WERI-Rb-1 (cell line): ENCODE measurements around the gene AGPAT3.

Source experiments
- DNase-seq: peaks from one replicate; pipeline ENCODE4 v3.0.0-alpha.2; 2020
- H3K27ac ChIP-seq: fragments of 250-450 bp; sonication (Bioruptor Pico); 2 replicates; pipeline ENCODE4 v1.5.1; 2020; ENCODE audit warnings: mild to moderate bottlenecking, moderate library complexity
- H3K27me3 ChIP-seq: fragments of 250-450 bp; sonication (Bioruptor Pico); 2 replicates; pipeline ENCODE4 v1.5.1; 2021; ENCODE audit warnings: mild to moderate bottlenecking, low read depth, moderate library complexity; ENCODE audit not compliant: insufficient read depth, severe bottlenecking
- H3K36me3 ChIP-seq: fragments of 250-450 bp; sonication (Bioruptor Pico); 2 replicates; pipeline ENCODE4 v1.5.1; 2020; ENCODE audit warnings: mild to moderate bottlenecking, moderate library complexity
- H3K4me3 ChIP-seq: 2 replicates; pipeline ENCODE4 v1.5.1; 2011; ENCODE audit warnings: low read depth, mild to moderate bottlenecking, control low read depth, low read length
- H3K9me3 ChIP-seq: fragments of 250-450 bp; sonication (Bioruptor Pico); 2 replicates; pipeline ENCODE4 v1.5.1; 2021; ENCODE audit warnings: mild to moderate bottlenecking, moderate library complexity; ENCODE audit not compliant: severe bottlenecking
- TF ChIP-seq, protein P1 (sequence below): IDR thresholded peaks from 2 replicates; pipeline ENCODE4 v1.5.1; 2011; ENCODE audit warnings: low read depth, mild to moderate bottlenecking, control low read depth, inconsistent platforms, low read length

The AGPAT3 gene

DNA sequence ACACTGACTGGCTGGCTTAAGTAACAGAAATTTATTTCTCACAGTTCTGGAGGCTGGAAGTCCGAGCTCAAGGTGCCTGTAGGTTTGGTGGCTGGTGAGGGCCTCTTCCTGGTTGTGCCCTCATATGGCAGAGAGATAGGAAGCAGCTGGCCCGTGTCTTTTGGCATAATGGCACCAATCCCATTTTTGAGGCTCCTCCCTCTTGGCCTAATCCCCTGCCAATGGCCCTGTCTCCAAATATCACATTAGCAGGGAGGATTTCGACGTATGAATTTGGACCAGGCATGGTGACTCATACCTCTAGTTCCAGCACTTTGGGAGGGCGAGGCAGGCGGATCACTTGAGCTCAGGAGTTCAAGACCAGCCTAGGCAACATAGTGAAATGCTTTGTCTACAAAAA is 37.4 kb downstream of the AGPAT3 start:
- H3K27me3 ChIP-seq = no peaks in the 10 kb centered on the region
- peaks cover 19% of the 10 kb centered on the region for H3K36me3 ChIP-seq
- peaks cover 2% of the 10 kb centered on the region for H3K9me3 ChIP-seq
- DNase-seq = no peak
- H3K4me3 ChIP-seq = no peak overlapping the region
- TF ChIP-seq, protein P1, sequence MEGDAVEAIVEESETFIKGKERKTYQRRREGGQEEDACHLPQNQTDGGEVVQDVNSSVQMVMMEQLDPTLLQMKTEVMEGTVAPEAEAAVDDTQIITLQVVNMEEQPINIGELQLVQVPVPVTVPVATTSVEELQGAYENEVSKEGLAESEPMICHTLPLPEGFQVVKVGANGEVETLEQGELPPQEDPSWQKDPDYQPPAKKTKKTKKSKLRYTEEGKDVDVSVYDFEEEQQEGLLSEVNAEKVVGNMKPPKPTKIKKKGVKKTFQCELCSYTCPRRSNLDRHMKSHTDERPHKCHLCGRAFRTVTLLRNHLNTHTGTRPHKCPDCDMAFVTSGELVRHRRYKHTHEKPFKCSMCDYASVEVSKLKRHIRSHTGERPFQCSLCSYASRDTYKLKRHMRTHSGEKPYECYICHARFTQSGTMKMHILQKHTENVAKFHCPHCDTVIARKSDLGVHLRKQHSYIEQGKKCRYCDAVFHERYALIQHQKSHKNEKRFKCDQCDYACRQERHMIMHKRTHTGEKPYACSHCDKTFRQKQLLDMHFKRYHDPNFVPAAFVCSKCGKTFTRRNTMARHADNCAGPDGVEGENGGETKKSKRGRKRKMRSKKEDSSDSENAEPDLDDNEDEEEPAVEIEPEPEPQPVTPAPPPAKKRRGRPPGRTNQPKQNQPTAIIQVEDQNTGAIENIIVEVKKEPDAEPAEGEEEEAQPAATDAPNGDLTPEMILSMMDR = no peak
- H3K27ac ChIP-seq = no peak overlapping the region

DNA sequence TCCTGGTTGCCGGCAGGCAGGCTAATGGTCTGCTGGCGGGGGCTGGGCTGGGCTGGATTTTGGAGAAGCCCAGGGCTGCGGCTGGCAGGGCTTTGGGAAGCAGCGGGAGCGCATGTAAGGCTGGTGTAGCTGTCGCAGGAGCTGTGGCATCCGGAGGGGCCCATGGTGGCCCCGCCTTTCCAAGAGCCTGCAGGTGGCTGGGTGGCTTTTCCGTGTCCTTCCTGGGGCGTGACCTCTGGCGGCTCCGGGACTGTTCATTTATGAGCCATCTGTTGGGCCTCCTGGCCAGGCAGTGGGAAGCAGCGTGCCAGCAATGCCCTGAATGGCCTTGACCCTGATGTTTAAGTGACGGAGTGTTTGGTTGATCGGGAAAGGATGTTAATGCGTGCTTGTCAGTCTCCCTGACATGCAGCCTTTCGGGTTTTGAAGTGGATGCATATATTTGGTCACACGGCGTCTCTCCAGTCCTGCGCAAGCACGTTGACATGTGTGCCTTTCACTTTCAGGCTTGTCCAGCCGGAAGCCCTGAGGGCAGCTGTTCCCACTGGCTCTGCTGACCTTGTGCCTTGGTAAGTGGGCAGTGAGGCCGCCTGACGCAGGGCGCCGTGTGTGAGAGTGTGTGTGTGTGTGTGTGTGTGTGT is 38.5 kb downstream of the AGPAT3 start:
- peak overlapping the region; percentile 24 for H3K27ac ChIP-seq
- H3K9me3 ChIP-seq = no peaks in the 10 kb centered on the region
- peak; percentile 91 for DNase-seq
- H3K36me3 ChIP-seq = peaks cover 19% of the 10 kb centered on the region
- H3K4me3 ChIP-seq = peak overlapping the region; percentile 17; the same call in 1 of the 2 replicates
- TF ChIP-seq, protein P1 = no peak
- no peaks in the 10 kb centered on the region for H3K27me3 ChIP-seq

DNA sequence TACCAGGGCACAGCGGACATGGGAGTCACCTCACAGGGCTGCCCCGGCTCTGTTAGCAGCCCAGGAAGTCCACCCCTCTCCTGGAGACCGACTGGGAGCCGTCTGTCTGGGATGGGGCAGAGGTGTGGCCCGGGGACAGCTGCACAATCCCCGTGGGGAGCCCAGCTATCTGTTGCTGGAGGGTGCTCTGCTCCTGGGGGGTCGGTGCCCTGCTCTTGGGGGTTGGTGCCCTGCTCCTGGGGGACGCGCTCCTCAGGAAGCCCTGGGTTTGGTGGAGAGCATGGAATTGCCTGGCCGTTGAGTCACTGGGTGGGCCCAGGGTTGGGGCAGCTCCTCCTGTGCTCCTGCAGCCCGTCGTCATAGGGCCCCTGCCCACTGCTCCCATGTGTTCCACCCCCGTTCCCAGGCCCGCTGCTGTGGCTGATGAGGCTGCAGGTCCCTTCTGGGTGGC is 39.3 kb downstream of the AGPAT3 start:
- DNase-seq = no peak
- TF ChIP-seq, protein P1 = no peak
- H3K27ac ChIP-seq = peak overlapping the region; percentile 24; the same call in 1 of the 2 replicates

DNA sequence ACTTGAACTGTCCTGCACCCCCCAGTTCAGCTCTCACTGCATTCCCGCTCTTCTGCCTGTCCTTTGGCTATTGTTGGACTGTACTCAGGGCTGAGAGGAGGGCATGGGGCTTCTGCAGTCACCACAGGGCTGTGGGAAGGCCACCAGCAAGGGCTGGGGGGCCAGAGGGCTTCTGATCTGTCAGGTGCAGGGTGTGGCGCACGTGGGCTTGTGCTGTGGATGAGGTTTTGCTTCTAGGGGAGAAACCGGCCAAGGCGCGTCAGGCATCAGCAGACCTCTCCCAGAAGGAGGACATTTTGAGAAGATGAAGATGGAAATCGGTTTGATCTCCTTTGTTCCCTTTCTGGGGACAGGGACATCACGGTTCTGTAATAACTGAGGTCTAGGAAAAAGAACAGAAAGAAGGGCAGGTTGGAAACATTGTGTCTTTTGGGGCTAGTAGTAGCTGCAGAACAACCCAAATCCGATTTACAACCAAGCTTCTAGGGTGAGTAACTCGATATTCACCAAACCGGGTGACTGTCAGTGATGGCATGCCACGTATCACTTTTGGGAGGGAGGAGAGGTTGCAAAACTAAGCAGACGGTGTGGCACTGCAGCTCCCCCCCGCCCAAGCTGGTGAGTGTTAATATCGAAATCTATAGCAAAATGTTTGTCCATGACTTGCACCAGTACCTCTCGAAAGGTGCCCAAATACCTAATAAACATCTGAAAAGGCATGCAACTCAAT is 40.9 kb downstream of the AGPAT3 start:
- no peak for DNase-seq
- H3K36me3 ChIP-seq = peaks cover 5% of the 10 kb centered on the region
- no peak overlapping the region for H3K4me3 ChIP-seq
- no peaks in the 10 kb centered on the region for H3K27me3 ChIP-seq
- H3K27ac ChIP-seq = no peak overlapping the region
- TF ChIP-seq, protein P1 = no peak
- H3K9me3 ChIP-seq = no peaks in the 10 kb centered on the region

More for the DNA sequence above, 39.3 kb downstream of the AGPAT3 start:
- Histone ChIP-seq H3K27me3 (no peaks in the 10 kb centered on the region), H3K4me3 (no peak overlapping the region), H3K9me3 (no peaks in the 10 kb centered on the region), H3K36me3 (peaks cover 11% of the 10 kb centered on the region)

DNA sequence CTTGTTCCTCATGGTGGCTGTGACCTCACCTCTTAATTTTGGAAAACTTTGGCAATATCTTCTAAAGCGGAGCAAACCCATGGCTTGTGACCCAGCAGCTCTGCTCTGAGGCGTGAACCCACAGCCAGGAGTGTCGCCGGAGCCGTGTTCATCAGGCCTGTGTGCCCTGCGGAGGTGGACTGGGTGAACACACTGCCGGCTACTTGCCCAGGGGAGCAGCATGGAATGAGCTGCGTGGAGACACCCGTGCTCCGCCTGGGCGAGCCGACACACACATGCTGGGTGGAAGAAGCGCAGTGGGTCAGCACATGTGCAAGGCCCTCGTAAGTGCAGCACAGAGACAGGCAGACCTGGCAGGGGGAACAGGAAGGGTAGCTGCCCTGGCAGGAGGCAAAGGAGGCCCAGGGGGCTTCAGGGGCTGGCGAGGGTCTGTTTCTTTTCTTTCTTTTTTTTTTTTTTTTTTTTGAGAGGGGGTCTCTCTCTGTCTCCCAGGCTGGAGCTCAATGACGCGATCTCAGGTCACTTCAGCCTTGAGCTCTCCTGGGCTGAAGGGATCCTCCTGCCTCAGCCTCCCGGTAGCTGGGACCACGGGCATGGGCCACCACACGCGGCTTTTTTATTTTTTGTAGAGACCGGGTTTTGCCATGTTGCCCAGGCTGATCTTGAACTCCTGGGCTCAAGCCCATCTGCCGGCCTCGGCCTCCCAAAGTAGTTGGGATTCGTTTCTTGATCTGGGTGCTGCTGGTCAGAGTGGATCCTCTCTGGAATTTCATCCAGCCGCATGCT is 41.8 kb downstream of the AGPAT3 start:
- Histone ChIP-seq H3K4me3 (no peak overlapping the region), H3K27ac (no peak overlapping the region), H3K27me3 (no peaks in the 10 kb centered on the region), H3K9me3 (no peaks in the 10 kb centered on the region), H3K36me3 (peaks cover 5% of the 10 kb centered on the region)
- no peak for DNase-seq
- TF ChIP-seq, protein P1 = no peak
